PFSK-1 (cell line): ENCODE data around the gene AHI1.

Experiments used
- POLR2AphosphoS5 ChIP-seq: IDR thresholded peaks from 2 replicates; pipeline ENCODE4 v1.6.1; 2012; ENCODE audit warnings: low read depth, mild to moderate bottlenecking, control low read depth, low read length, moderate library complexity
- REST ChIP-seq, 2 experiments: IDR thresholded peaks; 2 replicates each; pipeline versions ENCODE4 v1.6.1 to v1.8.0; 2011 to 2012; ENCODE audit warnings: low read depth in 2 of 2, low read length in 2 of 2, control low read depth in 1 of 2, inconsistent platforms in 1 of 2, mild to moderate bottlenecking in 1 of 2, moderate library complexity in 1 of 2; ENCODE audit not compliant: insufficient read depth in 1 of 2
- SIN3A ChIP-seq: IDR thresholded peaks from 2 replicates; pipeline ENCODE4 v1.6.1; 2012; ENCODE audit warnings: mild to moderate bottlenecking, low read length, moderate library complexity, borderline replicate concordance; ENCODE audit not compliant: insufficient read depth

- TF ChIP-seq REST (IDR thresholded peaks at IDR 0.05; ENCODE audit: insufficient read depth in 1 of 2, low read depth in 2 of 2, low read length in 2 of 2) = no peak
- TF ChIP-seq POLR2AphosphoS5 = no peak
- TF ChIP-seq SIN3A = no peak
Measured at GRCh38 chr6:135358985-135359384, 138.6 kb downstream of the AHI1 start.
